ENCODE data around the gene BRSK1. TPM values are rescaled to one million over a fixed set of nuclear protein-coding genes. Genes with fewer than 3 reads are reported as not detected.

The BRSK1 gene

Small RNA genes within 50 kb of the gene (small RNA-seq; reads per million reads assigned to genes)
- gene MIR6802 (ENCODE audit: insufficient read depth) (not detected), gene MIR6803 (ENCODE audit: insufficient read depth) (not detected)
